ENCODE data around the gene MAGEC3. TPM values are rescaled to one million over a fixed set of nuclear protein-coding genes. Genes with fewer than 3 reads are reported as not detected.

Gene MAGEC3
- total and polyA plus RNA-seq, 2 of the 13 experiments (the other 11 are each of a cell fraction or from before 2014, with no cell fraction given), result not detected

GRCh38 chrX:141947350-141947749, 109.2 kb downstream of the MAGEC3 start:
- H3K4me3 ChIP-seq (replicated peaks in 1 of 3; ENCODE audit: insufficient read depth in 1 of 3, low read depth in 2 of 3, low read length in 3 of 3), result no peak overlapping the region

More at GRCh38 chrX:141947350-141947749, 109.2 kb downstream of the MAGEC3 start:
- Histone ChIP-seq H3K9me3 (ENCODE audit: low read length) (peaks cover 32% of the 10 kb centered on the region), H3K4me2 (ENCODE audit: low read depth, low read length) (no peak overlapping the region), H3K4me1 (ENCODE audit: insufficient read depth, low read length) (no peaks in the 10 kb centered on the region), H3K27me3 (ENCODE audit: control insufficient read depth in 1 of 2, insufficient read depth in 2 of 2, low read length in 2 of 2) (no peaks in the 10 kb centered on the region), H3K9ac (ENCODE audit: insufficient read depth, low read depth, low read length) (no peak overlapping the region), H3K27ac (ENCODE audit: extremely low read length, insufficient read depth, low read length) (no peak overlapping the region), H3K79me2 (ENCODE audit: insufficient read depth, low read length) (no peaks in the 10 kb centered on the region), H4K20me1 (ENCODE audit: insufficient read depth, low read length) (no peaks in the 10 kb centered on the region), H2AFZ (ENCODE audit: low read length) (no peak overlapping the region), H3K36me3 (replicated peaks in 1 of 2; ENCODE audit: control insufficient read depth in 1 of 2, insufficient read depth in 2 of 2, low read length in 2 of 2) (no peaks in the 10 kb centered on the region)
- DNase-seq (ENCODE audit: low spot score), result no peak
- no peak for FAIRE-seq
- POLR2A ChIA-PET, result no interaction called here
- CTCF ChIA-PET (ENCODE audit: low intra/inter-chr PET ratio, low total read pairs), result no interaction called here
- no TSS peak for BruUV-seq (replicated peaks)
- ATAC-seq, result no peak
- in situ Hi-C loops (cut with HindIII; ENCODE audit: extremely low pct_ligation_motif_present, low pct_unique_long_range_greater_than_20kb) (no loop called here), intact Hi-C loops (cut with micrococcal nuclease; ENCODE audit: unreplicated experiment) (no loop called here)
- TF ChIP-seq ZNF598 (CRISPR knock-in tag; IDR thresholded peaks at IDR 0.05; ENCODE audit: borderline replicate concordance) (no peak), FOXK2 (IDR thresholded peaks at IDR 0.05) (no peak), ZNF530 (CRISPR knock-in tag; IDR thresholded peaks at IDR 0.05; ENCODE audit: low read depth) (no peak), AHR (CRISPR knock-in tag; IDR thresholded peaks at IDR 0.05) (no peak), XBP1 (CRISPR knock-in tag; IDR thresholded peaks at IDR 0.05) (no peak), ZNF646 (CRISPR knock-in tag; IDR thresholded peaks at IDR 0.05) (no peak), ZNF644 (CRISPR knock-in tag; IDR thresholded peaks at IDR 0.05; ENCODE audit: low read depth) (no peak), SOX5 (CRISPR knock-in tag; IDR thresholded peaks at IDR 0.05; ENCODE audit: borderline replicate concordance) (no peak), BRCA1 (CRISPR knock-in tag; IDR thresholded peaks at IDR 0.05) (no peak), ZNF331 (CRISPR knock-in tag; IDR thresholded peaks at IDR 0.05) (no peak), NR2F6 (IDR thresholded peaks at IDR 0.05) (no peak), NR2F6 (CRISPR knock-in tag; IDR thresholded peaks at IDR 0.05) (no peak), BORCS8-MEF2B (CRISPR knock-in tag; IDR thresholded peaks at IDR 0.05) (no peak), MEIS1 (CRISPR knock-in tag; IDR thresholded peaks at IDR 0.05; ENCODE audit: borderline replicate concordance) (no peak), CCDC6 (CRISPR knock-in tag; IDR thresholded peaks at IDR 0.05) (no peak), ZNF264 (CRISPR knock-in tag; IDR thresholded peaks at IDR 0.05) (no peak), ESRRA (CRISPR knock-in tag; IDR thresholded peaks at IDR 0.05; ENCODE audit: low read depth) (no peak), ZNF614 (CRISPR knock-in tag; IDR thresholded peaks at IDR 0.05; ENCODE audit: borderline replicate concordance) (no peak), MNT (IDR thresholded peaks at IDR 0.05) (no peak), ZFP36 (IDR thresholded peaks at IDR 0.05; ENCODE audit: borderline replicate concordance, low read depth, low read length, partially characterized antibody) (no peak)
- 22% methylated on average over 3 of the region's 3 CpGs for WGBS (ENCODE audit: low lambda C conversion rate)
